PC-3 (cell line): ENCODE measurements around the gene WDFY3.

ENCODE experiments used
- EZH2 ChIP-seq: fragments of 300-600 bp; sonication (generic); IDR thresholded peaks from one replicate; pipeline ENCODE4 v1.6.1; 2017; ENCODE audit warnings: antibody characterized with exemption, mild to moderate bottlenecking, low read length; ENCODE audit not compliant: unreplicated experiment
- EZH2phosphoT487 ChIP-seq: fragments of 300-600 bp; sonication (generic); IDR thresholded peaks from 2 replicates; pipeline ENCODE4 v1.6.1; 2018; ENCODE audit warnings: mild to moderate bottlenecking, antibody characterized with exemption, low read length, borderline replicate concordance
- TF ChIP-seq, protein P1 (sequence below): fragments of 300-600 bp; sonication (generic); conservative IDR thresholded peaks from 2 replicates; pipeline ENCODE4 v1.5.1; 2017; ENCODE audit warnings: antibody characterized with exemption, low read depth, mild to moderate bottlenecking, low read length

DNA sequence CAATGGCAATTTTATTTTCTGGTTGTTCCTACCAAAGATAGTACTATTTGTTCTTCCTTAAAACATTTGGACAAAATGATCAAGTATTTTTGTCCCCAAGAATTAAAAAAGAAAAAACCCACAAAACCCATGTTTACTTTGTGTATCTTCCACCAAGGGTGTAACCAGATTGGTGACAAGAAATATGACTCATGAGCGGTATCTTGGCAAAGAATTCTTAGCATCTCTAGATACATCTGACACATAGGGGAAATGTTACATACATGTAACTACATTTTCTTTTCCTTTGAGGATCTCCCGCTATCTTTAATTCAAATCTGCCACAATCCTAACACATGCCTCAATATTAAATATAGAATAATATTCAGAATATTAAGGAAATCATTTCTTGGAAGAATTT lies 78.7 kb downstream of the WDFY3 start:
- TF ChIP-seq, protein P1, sequence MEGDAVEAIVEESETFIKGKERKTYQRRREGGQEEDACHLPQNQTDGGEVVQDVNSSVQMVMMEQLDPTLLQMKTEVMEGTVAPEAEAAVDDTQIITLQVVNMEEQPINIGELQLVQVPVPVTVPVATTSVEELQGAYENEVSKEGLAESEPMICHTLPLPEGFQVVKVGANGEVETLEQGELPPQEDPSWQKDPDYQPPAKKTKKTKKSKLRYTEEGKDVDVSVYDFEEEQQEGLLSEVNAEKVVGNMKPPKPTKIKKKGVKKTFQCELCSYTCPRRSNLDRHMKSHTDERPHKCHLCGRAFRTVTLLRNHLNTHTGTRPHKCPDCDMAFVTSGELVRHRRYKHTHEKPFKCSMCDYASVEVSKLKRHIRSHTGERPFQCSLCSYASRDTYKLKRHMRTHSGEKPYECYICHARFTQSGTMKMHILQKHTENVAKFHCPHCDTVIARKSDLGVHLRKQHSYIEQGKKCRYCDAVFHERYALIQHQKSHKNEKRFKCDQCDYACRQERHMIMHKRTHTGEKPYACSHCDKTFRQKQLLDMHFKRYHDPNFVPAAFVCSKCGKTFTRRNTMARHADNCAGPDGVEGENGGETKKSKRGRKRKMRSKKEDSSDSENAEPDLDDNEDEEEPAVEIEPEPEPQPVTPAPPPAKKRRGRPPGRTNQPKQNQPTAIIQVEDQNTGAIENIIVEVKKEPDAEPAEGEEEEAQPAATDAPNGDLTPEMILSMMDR = no peak
- TF ChIP-seq EZH2 (no peak), EZH2phosphoT487 (no peak)
